OCI-LY3 (cell line): ENCODE data around the gene PDILT.
"Not testable (repeated sequence)": the region's sequence is repeated elsewhere in the genome, so short reads cannot be mapped to it uniquely, and the experiment has no call there.

Source experiments
- H2AFZ ChIP-seq: fragments of 200-600, 300-600 bp; shearing (Covaris generic); 2 replicates; pipeline ENCODE4 v1.6.0; 2014; ENCODE audit warnings: antibody characterized with exemption, low read depth, low read length
- H3K27ac ChIP-seq: fragments of 200-600, 300-600 bp; sonication (generic); 2 replicates; pipeline ENCODE4 v1.5.1; 2014; ENCODE audit warnings: mild to moderate bottlenecking, low read length, moderate library complexity, mixed read lengths
- H3K27me3 ChIP-seq: fragments of 200-600, 300-600 bp; sonication (generic); 2 replicates; pipeline ENCODE4 v1.6.1; 2014; ENCODE audit warnings: low read depth, low read length, mixed read lengths
- H3K36me3 ChIP-seq: fragments of 200-600, 300-600 bp; sonication (generic); replicated peaks from 2 replicates; pipeline ENCODE3; 2014; ENCODE audit warnings: low read depth, low read length, mixed read lengths
- H3K4me1 ChIP-seq: fragments of 300-600, 200-600 bp; sonication (generic); 2 replicates; pipeline ENCODE4 v1.6.1; 2014; ENCODE audit warnings: low read length, mixed read lengths
- H3K4me2 ChIP-seq: fragments of 200-600, 300-600 bp; sonication (generic); 2 replicates; pipeline ENCODE4 v1.6.1; 2014; ENCODE audit warnings: low read length, mixed read lengths
- H3K4me3 ChIP-seq: fragments of 300-600, 200-600 bp; sonication (generic); 2 replicates; pipeline ENCODE4 v1.5.1; 2014; ENCODE audit warnings: antibody characterized with exemption, mild to moderate bottlenecking, low read length, moderate library complexity
- H3K79me2 ChIP-seq: fragments of 300-600, 200-600 bp; shearing (Covaris generic); 2 replicates; pipeline ENCODE4 v1.6.1; 2014; ENCODE audit warnings: mild to moderate bottlenecking, low read length, mixed read lengths
- H3K9ac ChIP-seq: fragments of 300-600, 200-600 bp; shearing (Covaris generic); 2 replicates; pipeline ENCODE4 v1.6.0; 2014; ENCODE audit warnings: mild to moderate bottlenecking, low read length, moderate library complexity
- H3K9me3 ChIP-seq: fragments of 200-600, 300-600 bp; shearing (Covaris generic); 2 replicates; pipeline ENCODE4 v1.6.1; 2014; ENCODE audit warnings: low read length, mixed read lengths; ENCODE audit not compliant: insufficient read depth
- H4K20me1 ChIP-seq: fragments of 200-600, 300-600 bp; sonication (generic); 2 replicates; pipeline ENCODE4 v1.6.1; 2016; ENCODE audit warnings: low read length, mixed read lengths; ENCODE audit not compliant: insufficient read depth
- CTCF ChIP-seq: fragments of 200-600, 300-600 bp; sonication (generic); IDR thresholded peaks from 2 replicates; pipeline ENCODE4 v1.5.1; 2014; ENCODE audit warnings: antibody characterized with exemption, low read length, low read depth
- EZH2phosphoT487 ChIP-seq: fragments of 200-600 bp; shearing (Covaris generic); IDR thresholded peaks from 2 replicates; pipeline ENCODE4 v1.6.1; 2018; ENCODE audit warnings: antibody characterized with exemption, mixed run types, low read depth

Gene PDILT

GRCh38 chr16:20314575-20314974, 90.0 kb downstream of the PDILT start:
- no peaks in the 10 kb centered on the region for H3K9me3 ChIP-seq
- no peak overlapping the region for H3K9ac ChIP-seq
- H4K20me1 ChIP-seq: no peaks in the 10 kb centered on the region
- no peak for TF ChIP-seq CTCF
- no peak for TF ChIP-seq EZH2phosphoT487
- H3K4me3 ChIP-seq: no peak overlapping the region
- no peak overlapping the region for H2AFZ ChIP-seq
- H3K4me1 ChIP-seq: peaks cover 2% of the 10 kb centered on the region
- H3K36me3 ChIP-seq: no peaks in the 10 kb centered on the region
- no peaks in the 10 kb centered on the region for H3K79me2 ChIP-seq
- H3K27ac ChIP-seq: no peak overlapping the region
- no peak overlapping the region for H3K4me2 ChIP-seq
- H3K27me3 ChIP-seq: peaks cover 36% of the 10 kb centered on the region; the same call in 1 of the 2 replicates

- Histone ChIP-seq H3K79me2 (no peaks in the 10 kb centered on the region), H3K9ac (no peak overlapping the region), H3K27me3 (peaks cover 31% of the 10 kb centered on the region; the same call in 1 of the 2 replicates), H3K4me2 (no peak overlapping the region), H3K4me1 (peaks cover 7% of the 10 kb centered on the region), H3K4me3 (no peak overlapping the region), H4K20me1 (no peaks in the 10 kb centered on the region), H3K27ac (no peak overlapping the region), H2AFZ (no peak overlapping the region), H3K36me3 (no peaks in the 10 kb centered on the region), H3K9me3 (no peaks in the 10 kb centered on the region)
- TF ChIP-seq EZH2phosphoT487 (no peak), CTCF (no peak)
These were observed 90.8 kb downstream of the PDILT start for GRCh38 chr16:20313741-20314140.

GRCh38 chr16:20312536-20313095, 91.9 kb downstream of the PDILT start:
- H3K9me3 ChIP-seq, H3K4me1 ChIP-seq, H3K27ac ChIP-seq, H3K4me2 ChIP-seq, H3K36me3 ChIP-seq, H2AFZ ChIP-seq, H3K9ac ChIP-seq, H4K20me1 ChIP-seq, H3K79me2 ChIP-seq, H3K4me3 ChIP-seq: not testable (repeated sequence)
- H3K27me3 ChIP-seq: peaks cover 23% of the 10 kb centered on the region; the same call in 1 of the 2 replicates

- H3K27me3 ChIP-seq: peaks cover 27% of the 10 kb centered on the region; the same call in 1 of the 2 replicates
- H3K4me2 ChIP-seq: no peak overlapping the region
- TF ChIP-seq EZH2phosphoT487: no peak
- no peak for TF ChIP-seq CTCF
- H2AFZ ChIP-seq: no peak overlapping the region
- no peaks in the 10 kb centered on the region for H3K9me3 ChIP-seq
- no peak overlapping the region for H3K4me3 ChIP-seq
- H3K4me1 ChIP-seq: peaks cover 7% of the 10 kb centered on the region
- H3K9ac ChIP-seq: no peak overlapping the region
- H3K36me3 ChIP-seq: no peaks in the 10 kb centered on the region
- no peaks in the 10 kb centered on the region for H3K79me2 ChIP-seq
- no peak overlapping the region for H3K27ac ChIP-seq
- H4K20me1 ChIP-seq: no peaks in the 10 kb centered on the region
These were observed 93.0 kb downstream of the PDILT start for GRCh38 chr16:20311548-20311947.
